Ectodermal cell (in vitro differentiated cells): ENCODE data around the gene STC2.

Experiments
- H3K27ac ChIP-seq: 2 replicates; pipeline ENCODE4 v1.7.0; 2013; ENCODE audit warnings: mild to moderate bottlenecking, low read depth, low read length; ENCODE audit not compliant: insufficient read depth, poor library complexity, severe bottlenecking
- H3K27me3 ChIP-seq: 2 replicates; pipeline ENCODE4 v1.7.0; 2013; ENCODE audit warnings: mild to moderate bottlenecking, low read length; ENCODE audit not compliant: insufficient read depth, control insufficient read depth, poor library complexity, severe bottlenecking
- H3K36me3 ChIP-seq: one replicate; pipeline ENCODE4 v1.7.0; 2013; ENCODE audit warnings: low read length; ENCODE audit not compliant: control insufficient read depth, insufficient read depth
- H3K4me1 ChIP-seq: one replicate; pipeline ENCODE4 v1.7.0; 2013; ENCODE audit warnings: low read length; ENCODE audit not compliant: control insufficient read depth, insufficient read depth
- H3K4me3 ChIP-seq: 2 replicates; pipeline ENCODE4 v1.7.0; 2013; ENCODE audit warnings: low read depth, low read length, control low read depth; ENCODE audit not compliant: insufficient read depth
- H3K9me3 ChIP-seq: 2 replicates; pipeline ENCODE4 v1.7.0; 2013; ENCODE audit warnings: mild to moderate bottlenecking, low read length, moderate library complexity; ENCODE audit not compliant: control insufficient read depth
- WGBS, 2 experiments: methylation state at CpG; one replicate each; pipeline ENCODE4 v1.1.7; 2013; ENCODE audit warnings: missing lambda C conversion rate in 2 of 2; 5-methylcytosine and 5-hydroxymethylcytosine counted together

Gene STC2

GRCh38 chr5:173340451-173340850 is 12.2 kb upstream of the STC2 start:
- no peak overlapping the region for H3K4me3 ChIP-seq
- WGBS, 2 experiments: 91% methylated on average over 9 of the region's 9 CpGs
- H3K4me1 ChIP-seq: peaks cover 8% of the 10 kb centered on the region
- no peak overlapping the region for H3K27ac ChIP-seq
- H3K36me3 ChIP-seq: no peaks in the 10 kb centered on the region
- no peaks in the 10 kb centered on the region for H3K27me3 ChIP-seq
- H3K9me3 ChIP-seq: no peaks in the 10 kb centered on the region

- Histone ChIP-seq H3K4me3 (no peak overlapping the region), H3K36me3 (no peaks in the 10 kb centered on the region), H3K27ac (no peak overlapping the region), H3K9me3 (no peaks in the 10 kb centered on the region), H3K27me3 (no peaks in the 10 kb centered on the region), H3K4me1 (peaks cover 8% of the 10 kb centered on the region)
- 96% methylated on average over 11 of the region's 11 CpGs for WGBS, 2 experiments
These were observed 11.1 kb upstream of the STC2 start for GRCh38 chr5:173339286-173339685.

DNA sequence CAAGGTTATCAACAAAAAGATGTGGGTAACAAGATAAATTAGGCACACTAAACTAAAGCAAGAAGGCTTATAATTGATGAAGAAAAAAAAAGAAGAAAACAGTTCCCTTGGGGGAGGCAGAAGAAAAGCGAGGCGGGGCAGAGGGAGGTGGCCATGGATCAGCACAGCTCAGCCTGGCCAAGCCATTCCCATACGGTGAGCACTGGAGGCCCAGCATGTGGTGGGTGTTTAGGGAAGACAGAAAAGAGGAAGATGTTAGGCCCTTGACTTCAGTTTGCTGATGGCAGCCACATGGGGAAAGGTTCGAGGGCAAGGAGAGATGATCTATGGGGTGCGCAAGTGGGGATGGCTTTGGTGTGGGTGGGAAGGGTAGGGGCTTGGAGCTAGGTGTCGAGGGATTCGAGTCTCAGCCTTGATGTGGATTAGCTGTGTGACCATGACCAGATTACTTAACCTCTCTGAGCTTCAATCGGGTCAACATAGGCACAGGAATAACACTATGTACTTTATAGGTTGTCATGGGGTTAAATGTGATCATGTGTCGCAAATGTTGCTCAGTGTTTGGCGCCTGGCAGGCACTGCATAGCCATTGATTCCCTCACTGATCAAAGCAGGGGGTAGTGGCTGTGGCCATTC is 10.3 kb upstream of the STC2 start:
- 85 to 88% methylated on average over 10 of the region's 10 CpGs for WGBS, 2 experiments
- H3K4me1 ChIP-seq: peaks cover 8% of the 10 kb centered on the region
- no peaks in the 10 kb centered on the region for H3K36me3 ChIP-seq

DNA sequence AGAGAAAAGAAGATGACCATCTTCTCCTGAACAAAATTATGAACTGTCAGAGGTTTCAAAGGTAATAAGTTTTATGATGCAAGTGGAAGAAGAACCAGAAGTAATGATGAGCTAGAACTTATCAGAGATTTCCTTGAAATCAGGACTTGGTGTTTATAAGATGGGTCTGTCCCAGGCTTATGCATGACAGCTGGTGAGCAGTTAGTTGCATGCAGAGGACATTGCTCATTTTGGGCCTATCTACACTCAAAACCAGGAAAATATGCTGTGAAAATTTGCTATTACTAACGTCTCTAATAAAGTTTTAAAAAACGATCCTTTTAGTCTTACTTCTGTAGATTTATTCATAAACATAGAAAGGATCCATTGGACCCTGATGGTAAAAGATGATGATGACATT is 6.6 kb upstream of the STC2 start:
- no peaks in the 10 kb centered on the region for H3K9me3 ChIP-seq
- H3K4me3 ChIP-seq: no peak overlapping the region
- no peak overlapping the region for H3K27ac ChIP-seq
- 100% methylated on average over 2 of the region's 2 CpGs for WGBS, 2 experiments
- no peaks in the 10 kb centered on the region for H3K36me3 ChIP-seq
- H3K4me1 ChIP-seq: peaks cover 6% of the 10 kb centered on the region
- H3K27me3 ChIP-seq: peaks cover 18% of the 10 kb centered on the region

More for the DNA sequence above, 10.3 kb upstream of the STC2 start:
- H3K27ac ChIP-seq: no peak overlapping the region
- no peak overlapping the region for H3K4me3 ChIP-seq
- no peaks in the 10 kb centered on the region for H3K9me3 ChIP-seq
- no peaks in the 10 kb centered on the region for H3K27me3 ChIP-seq

GRCh38 chr5:173333925-173334661 is 5.9 kb upstream of the STC2 start:
- Histone ChIP-seq H3K27me3 (peaks cover 26% of the 10 kb centered on the region), H3K9me3 (no peaks in the 10 kb centered on the region), H3K4me1 (peaks cover 6% of the 10 kb centered on the region), H3K4me3 (no peak overlapping the region), H3K27ac (no peak overlapping the region), H3K36me3 (no peaks in the 10 kb centered on the region)
- WGBS, 2 experiments: 96 to 98% methylated on average over 2 to 4 of the region's 4 CpGs

DNA sequence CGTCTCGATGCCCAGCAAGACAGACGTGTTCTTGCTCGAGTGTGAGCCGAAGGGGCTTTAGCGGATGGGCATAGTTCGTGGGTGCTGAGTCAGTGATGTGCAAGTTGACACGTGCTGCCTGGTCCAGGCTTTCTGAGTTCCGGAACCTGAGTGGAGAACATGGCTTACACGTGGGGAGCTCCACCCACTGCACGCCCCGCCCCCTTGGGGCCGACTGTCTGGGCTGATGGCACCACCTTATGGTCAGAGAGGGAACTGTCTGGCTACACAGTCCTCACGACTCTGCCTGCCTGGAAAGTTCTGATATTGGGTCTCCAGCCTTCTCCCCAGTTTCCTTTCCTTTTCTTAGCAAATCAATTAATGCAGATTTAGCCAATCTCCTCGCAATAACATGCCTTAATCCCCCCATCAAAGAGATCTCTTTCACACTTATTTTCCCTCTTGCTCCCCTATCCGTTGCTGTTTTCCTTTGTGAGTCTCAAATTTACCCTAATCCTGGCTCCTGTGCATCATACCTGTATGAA is 3.8 kb upstream of the STC2 start:
- Histone ChIP-seq H3K36me3 (no peaks in the 10 kb centered on the region), H3K27me3 (peaks cover 46% of the 10 kb centered on the region), H3K27ac (no peak overlapping the region), H3K9me3 (no peaks in the 10 kb centered on the region), H3K4me1 (peaks cover 11% of the 10 kb centered on the region), H3K4me3 (no peak overlapping the region)
- WGBS, 2 experiments: 52 to 54% methylated on average over 16 of the region's 16 CpGs

DNA sequence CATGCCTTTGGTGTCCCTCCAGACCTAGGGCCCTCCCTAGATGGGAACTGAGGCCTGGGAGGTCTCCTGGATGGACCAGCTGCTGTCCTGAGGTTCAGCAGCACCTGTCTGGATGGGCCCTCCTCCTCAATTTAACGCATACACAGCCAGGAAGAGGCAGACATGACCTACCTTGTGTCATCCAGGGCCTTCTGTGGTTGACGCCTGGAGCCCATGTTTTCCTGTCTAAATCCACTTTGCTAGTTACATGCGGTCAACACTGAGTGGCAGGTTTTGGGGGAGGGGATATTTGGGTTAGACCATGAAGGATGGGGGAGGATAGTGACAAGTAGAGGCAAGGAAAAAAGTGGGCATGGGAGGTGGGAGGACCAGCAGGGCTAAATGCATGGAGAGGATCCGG is 3.1 kb upstream of the STC2 start:
- no peaks in the 10 kb centered on the region for H3K36me3 ChIP-seq
- H3K4me1 ChIP-seq: peaks cover 15% of the 10 kb centered on the region
- H3K27ac ChIP-seq: no peak overlapping the region
- H3K27me3 ChIP-seq: peaks cover 54% of the 10 kb centered on the region
- WGBS, 2 experiments: 92 to 94% methylated on average over 4 of the region's 4 CpGs
- H3K4me3 ChIP-seq: no peak overlapping the region
- no peaks in the 10 kb centered on the region for H3K9me3 ChIP-seq

DNA sequence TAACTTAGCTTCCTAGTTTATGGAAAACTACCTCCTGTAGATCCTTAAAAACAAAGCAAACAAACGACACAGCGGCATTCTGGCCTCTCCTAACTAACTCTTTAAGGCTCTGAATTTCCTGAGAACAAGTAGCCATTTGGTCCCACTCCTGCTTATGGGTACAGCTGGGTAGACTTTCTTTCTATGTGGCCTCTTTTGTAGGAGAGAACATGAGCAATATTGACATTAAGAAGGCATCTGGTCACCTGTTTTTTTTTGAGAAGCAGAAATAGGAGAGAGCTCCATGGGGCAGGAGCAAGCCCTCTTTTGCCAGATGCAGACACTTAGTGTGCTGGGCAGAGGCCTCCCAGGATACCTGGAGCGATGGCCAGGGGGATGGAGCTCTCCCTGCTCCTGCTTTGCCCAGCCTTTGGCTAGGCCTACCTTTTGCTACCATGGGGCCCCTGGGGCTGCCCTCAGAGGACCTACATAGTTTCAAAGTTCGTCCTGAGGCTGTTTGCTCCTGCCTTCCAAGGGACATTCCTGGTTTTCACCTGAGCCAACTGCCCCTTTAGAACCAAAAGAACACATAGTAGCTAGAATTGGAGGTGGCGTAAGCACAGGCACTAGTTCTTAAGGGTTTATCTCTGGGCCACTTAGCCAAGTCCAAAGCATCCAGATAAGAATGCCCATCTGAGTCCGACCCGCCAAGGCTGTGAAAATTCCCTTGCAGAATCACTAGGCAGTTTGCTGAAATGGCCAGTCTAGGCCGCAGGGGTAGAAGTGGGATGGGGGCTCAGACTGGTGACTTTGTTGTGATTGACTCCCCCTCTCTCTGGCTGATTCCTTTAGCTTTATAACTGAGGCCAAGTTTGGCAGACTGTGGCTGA is 2.4 kb upstream of the STC2 start:
- 66 to 72% methylated on average over 8 of the region's 8 CpGs for WGBS, 2 experiments
- H3K27me3 ChIP-seq: peaks cover 61% of the 10 kb centered on the region
- H3K4me3 ChIP-seq: peak overlapping the region; percentile 64
- H3K36me3 ChIP-seq: no peaks in the 10 kb centered on the region
- no peaks in the 10 kb centered on the region for H3K9me3 ChIP-seq
- H3K27ac ChIP-seq: no peak overlapping the region
- peaks cover 21% of the 10 kb centered on the region for H3K4me1 ChIP-seq

DNA sequence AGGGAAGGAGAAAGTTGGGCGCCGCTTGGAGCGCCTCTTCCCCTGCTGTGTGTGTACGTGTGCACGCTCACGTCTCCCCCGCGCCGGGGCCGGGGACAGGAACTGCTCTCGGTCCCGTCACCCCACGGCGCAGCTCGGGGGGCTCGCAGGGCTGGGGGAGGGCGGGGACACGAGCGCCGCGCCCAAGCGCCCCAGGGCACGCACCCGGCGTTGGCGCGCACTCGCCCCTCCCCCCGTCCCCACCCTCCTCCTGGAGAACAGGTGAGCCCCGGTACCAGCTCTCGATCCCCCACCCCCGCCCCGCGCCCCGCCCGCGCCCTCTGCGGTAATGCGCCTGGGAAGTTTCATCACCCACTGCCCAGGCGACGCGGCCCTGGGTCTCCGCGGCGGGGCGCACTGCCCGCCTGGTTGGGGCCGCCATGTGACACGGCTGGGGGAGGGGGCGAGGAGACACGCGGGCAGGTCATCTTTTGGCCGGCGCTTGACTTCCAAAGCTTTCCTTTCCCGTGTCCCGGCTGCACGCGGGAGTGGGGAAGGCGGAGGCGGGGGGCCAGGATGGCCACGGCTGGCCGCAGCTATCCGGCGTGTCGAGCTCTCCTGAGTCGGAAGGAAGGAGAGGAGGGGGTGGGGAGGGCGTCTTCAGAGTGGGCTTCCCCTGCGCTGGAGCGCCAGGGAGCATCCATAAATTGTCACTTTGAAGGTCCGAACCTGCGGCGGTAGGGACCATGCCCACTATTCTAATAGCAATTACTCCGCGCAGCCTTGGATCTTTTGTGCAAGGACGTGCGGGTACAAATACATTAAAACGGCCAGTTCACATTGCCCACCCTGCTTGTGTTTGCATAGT is 1.5 kb upstream of the STC2 start:
- no peaks in the 10 kb centered on the region for H3K36me3 ChIP-seq
- peaks cover 64% of the 10 kb centered on the region for H3K27me3 ChIP-seq
- no peaks in the 10 kb centered on the region for H3K9me3 ChIP-seq
- 1% methylated on average over 77 of the region's 77 CpGs for WGBS, 2 experiments
- peak overlapping the region; percentile 64 for H3K4me3 ChIP-seq
- no peak overlapping the region for H3K27ac ChIP-seq
- H3K4me1 ChIP-seq: peaks cover 22% of the 10 kb centered on the region
